ENCODE measurements around the gene COL27A1.
"Not testable (repeated sequence)": the region's sequence is repeated elsewhere in the genome, so short reads cannot be mapped to it uniquely, and the experiment has no call there.

DNA sequence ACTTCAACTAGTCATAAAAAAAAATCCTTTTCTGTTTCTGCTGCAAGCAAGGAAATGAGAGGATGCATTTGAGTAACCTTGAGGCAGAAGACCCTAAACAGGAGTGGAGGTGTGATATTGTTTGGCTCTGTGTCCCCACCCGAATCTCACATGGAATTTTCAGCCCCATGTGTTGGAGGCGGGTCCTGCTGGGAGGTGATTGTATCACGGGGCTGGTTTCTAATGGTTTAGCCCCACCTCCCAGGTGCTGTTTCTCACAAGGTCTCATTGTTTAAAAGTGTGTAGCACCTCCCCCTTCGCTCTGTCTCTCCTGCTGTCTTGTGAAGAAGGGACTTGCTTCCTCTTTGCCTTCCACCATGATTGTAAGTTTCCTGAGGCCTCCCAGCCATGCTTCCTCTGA lies 178.4 kb downstream of the COL27A1 start:
- not testable (repeated sequence) for TF ChIP-seq POLR2AphosphoS5, POLR2A, EP300, CTCF (IDR thresholded peaks at IDR 0.05)
